WTC11 (cell line): ENCODE measurements around the gene PLA2G4E. TPM values are rescaled to one million over a fixed set of nuclear protein-coding genes. Genes with fewer than 3 reads are reported as not detected.

Experiments
- ATAC-seq: fragments of 200-7000 bp; cut with Tn5 transposase; 2 replicates; pipeline ENCODE4 v1.10.0; 2021; ENCODE audit warnings: mild to moderate bottlenecking, moderate library complexity
- CTCF ChIA-PET: fragments of 300-600 bp; sonication (Branson Sonifier 250); formaldehyde crosslinking; loops from one replicate; lab custom pipeline; 2021; ENCODE audit warnings: antibody characterized with exemption; lab: Charles Lee
- POLR2A ChIA-PET: fragments of 350-600 bp; sonication (Branson Sonifier 250); formaldehyde crosslinking; loops from one replicate; lab custom pipeline; 2021; ENCODE audit warnings: antibody characterized with exemption; lab: Charles Lee
- DNase-seq: peaks from one replicate; pipeline ENCODE4 v3.0.0; 2021; ENCODE audit warnings: low spot score
- H3K27ac Mint-ChIP-seq: 2 replicates; pipeline ENCODE4 v1.8.0; 2021; ENCODE audit warnings: mixed read lengths
- H3K27me3 Mint-ChIP-seq: 2 replicates; pipeline ENCODE4 v1.8.0; 2021; ENCODE audit warnings: low read depth, mild to moderate bottlenecking, moderate library complexity, mixed read lengths
- H3K36me3 Mint-ChIP-seq: 2 replicates; pipeline ENCODE4 v1.8.0; 2021; ENCODE audit warnings: mixed read lengths
- H3K4me1 Mint-ChIP-seq: 2 replicates; pipeline ENCODE4 v1.8.0; 2022; ENCODE audit warnings: mixed read lengths
- H3K4me3 Mint-ChIP-seq: 2 replicates; pipeline ENCODE4 v1.8.0; 2021; ENCODE audit warnings: mild to moderate bottlenecking, moderate library complexity, mixed read lengths
- H3K9me3 Mint-ChIP-seq: 2 replicates; pipeline ENCODE4 v1.8.0; 2021; ENCODE audit warnings: mixed read lengths
- ETV6 ChIP-seq: sonication (generic); formaldehyde crosslinking; IDR thresholded peaks from 2 replicates; pipeline ENCODE4 v1.8.1; 2022; ENCODE audit warnings: mild to moderate bottlenecking, missing genetic modification reagents
- JAZF1 ChIP-seq: fragments of 250-450 bp; sonication (Bioruptor Pico); IDR thresholded peaks from 2 replicates; pipeline ENCODE4 v1.9.0; 2021; ENCODE audit warnings: moderate library complexity, mild to moderate bottlenecking, inconsistent platforms
- MXD4 ChIP-seq: fragments of 250-450 bp; sonication (Bioruptor Pico); IDR thresholded peaks from 2 replicates; pipeline ENCODE4 v1.8.0; 2021; ENCODE audit warnings: mild to moderate bottlenecking, moderate library complexity, borderline replicate concordance
- NFATC4 ChIP-seq: fragments of 250-450 bp; sonication (Bioruptor Pico); IDR thresholded peaks from 2 replicates; pipeline ENCODE4 v1.9.0; 2021; ENCODE audit warnings: mild to moderate bottlenecking
- NR3C1 ChIP-seq: sonication (generic); formaldehyde crosslinking; conservative IDR thresholded peaks from 2 replicates; pipeline ENCODE4 v1.8.1; 2023; ENCODE audit warnings: low read depth, mild to moderate bottlenecking, missing genetic modification reagents
- PRRX2 ChIP-seq: fragments of 250-450 bp; sonication (Bioruptor Pico); IDR thresholded peaks from 2 replicates; pipeline ENCODE4 v1.8.0; 2021; ENCODE audit warnings: mild to moderate bottlenecking
- SMAD3 ChIP-seq: sonication (generic); formaldehyde crosslinking; IDR thresholded peaks from 2 replicates; pipeline ENCODE4 v1.8.0; 2022; ENCODE audit warnings: missing genetic modification reagents, mild to moderate bottlenecking, borderline replicate concordance
- TEAD1 ChIP-seq: sonication (generic); formaldehyde crosslinking; IDR thresholded peaks from 2 replicates; pipeline ENCODE4 v1.8.0; 2022; ENCODE audit warnings: mild to moderate bottlenecking, missing genetic modification reagents
- TEAD4 ChIP-seq: sonication (generic); formaldehyde crosslinking; IDR thresholded peaks from 2 replicates; pipeline ENCODE4 v1.8.0; 2022; ENCODE audit warnings: mild to moderate bottlenecking, missing genetic modification reagents
- ZNF219 ChIP-seq: sonication (generic); formaldehyde crosslinking; IDR thresholded peaks from 2 replicates; pipeline ENCODE4 v1.8.0; 2023; ENCODE audit warnings: missing genetic modification reagents, mild to moderate bottlenecking, borderline replicate concordance
- ZNF232 ChIP-seq: sonication (generic); formaldehyde crosslinking; IDR thresholded peaks from 2 replicates; pipeline ENCODE4 v1.8.0; 2022; ENCODE audit warnings: mild to moderate bottlenecking, missing genetic modification reagents
- ZNF416 ChIP-seq: fragments of 250-450 bp; sonication (Bioruptor Pico); IDR thresholded peaks from 2 replicates; pipeline ENCODE4 v1.9.0; 2021; ENCODE audit warnings: mild to moderate bottlenecking, inconsistent platforms
- total RNA-seq: library from RNA; stranded (reverse); gene quantifications from 3 replicates; pipeline ENCODE4 v1.2.3, GENCODE V29; 2021
- TF ChIP-seq, protein P1 (sequence below): sonication (generic); formaldehyde crosslinking; IDR thresholded peaks from 2 replicates; pipeline ENCODE4 v1.8.1; 2022; ENCODE audit warnings: low read depth, mild to moderate bottlenecking, moderate library complexity, missing genetic modification reagents, borderline replicate concordance
- TF ChIP-seq, protein P2 (sequence below): sonication (generic); formaldehyde crosslinking; IDR thresholded peaks from 2 replicates; pipeline ENCODE4 v1.8.1; 2023; ENCODE audit warnings: mild to moderate bottlenecking, missing genetic modification reagents, borderline replicate concordance
- TF ChIP-seq, protein P3 (sequence below): sonication (generic); formaldehyde crosslinking; conservative IDR thresholded peaks from 2 replicates; pipeline ENCODE4 v1.8.1; 2022; ENCODE audit warnings: mild to moderate bottlenecking, missing genetic modification reagents
- TF ChIP-seq, protein P4 (sequence below): sonication (generic); formaldehyde crosslinking; IDR thresholded peaks from 2 replicates; pipeline ENCODE4 v1.8.0; 2022; ENCODE audit warnings: mild to moderate bottlenecking, missing genetic modification reagents
- TF ChIP-seq, protein P5 (sequence below): sonication (generic); formaldehyde crosslinking; IDR thresholded peaks from 2 replicates; pipeline ENCODE4 v1.8.1; 2023; ENCODE audit warnings: mild to moderate bottlenecking, missing genetic modification reagents
- TF ChIP-seq, protein P6 (sequence below): sonication (generic); formaldehyde crosslinking; IDR thresholded peaks from 2 replicates; pipeline ENCODE4 v1.8.0; 2023; ENCODE audit warnings: missing genetic modification reagents
- TF ChIP-seq, protein P7 (sequence below): fragments of 250-450 bp; sonication (Bioruptor Pico); IDR thresholded peaks from 2 replicates; pipeline ENCODE4 v1.9.0; 2021; ENCODE audit warnings: mild to moderate bottlenecking
- TF ChIP-seq, protein P8 (sequence below): sonication (generic); formaldehyde crosslinking; IDR thresholded peaks from 2 replicates; pipeline ENCODE4 v1.8.1; 2022; ENCODE audit warnings: low read depth, missing genetic modification reagents, borderline replicate concordance

The PLA2G4E gene
- total RNA-seq, 1 experiment from 2014 or later: not detected

DNA sequence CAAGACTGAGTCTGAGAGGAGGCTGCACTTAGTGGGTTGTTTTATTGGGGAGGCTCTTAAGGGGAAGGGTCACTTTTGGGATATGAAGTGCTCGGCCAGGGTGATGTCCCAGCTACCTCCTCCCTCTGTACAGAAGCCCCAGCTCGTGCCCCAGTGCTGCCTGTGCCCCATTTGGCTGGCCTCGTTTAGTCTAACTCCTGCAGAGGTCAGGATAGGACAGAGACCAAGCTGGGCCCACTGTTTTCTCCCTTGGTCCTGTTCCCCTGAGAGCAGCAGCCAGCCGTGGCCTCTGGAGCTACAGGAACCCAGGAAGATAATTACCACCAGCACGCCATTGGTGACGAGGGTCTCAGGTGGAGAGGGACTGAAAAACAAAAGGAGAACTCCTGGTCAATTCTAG lies 18.5 kb downstream of the PLA2G4E start:
- ATAC-seq (no peak), DNase-seq (no peak)
- no peaks in the 10 kb centered on the region for H3K4me1 Mint-ChIP-seq
- no peak for TF ChIP-seq TEAD1 (CRISPR knock-in tag)
- no peaks in the 10 kb centered on the region for H3K27me3 Mint-ChIP-seq
- no peaks in the 10 kb centered on the region for H3K36me3 Mint-ChIP-seq
- no peak overlapping the region for H3K4me3 Mint-ChIP-seq
- CTCF ChIA-PET: interaction anchor here (0.6 to 1.9 kb wide), 6 partner anchors 12 to 376 kb away, joined by 3 to 7 read pairs (median 4); no protein-coding TSS in a partner anchor
- no peak overlapping the region for H3K27ac Mint-ChIP-seq
- POLR2A ChIA-PET: no interaction called here
- H3K9me3 Mint-ChIP-seq: no peaks in the 10 kb centered on the region

DNA sequence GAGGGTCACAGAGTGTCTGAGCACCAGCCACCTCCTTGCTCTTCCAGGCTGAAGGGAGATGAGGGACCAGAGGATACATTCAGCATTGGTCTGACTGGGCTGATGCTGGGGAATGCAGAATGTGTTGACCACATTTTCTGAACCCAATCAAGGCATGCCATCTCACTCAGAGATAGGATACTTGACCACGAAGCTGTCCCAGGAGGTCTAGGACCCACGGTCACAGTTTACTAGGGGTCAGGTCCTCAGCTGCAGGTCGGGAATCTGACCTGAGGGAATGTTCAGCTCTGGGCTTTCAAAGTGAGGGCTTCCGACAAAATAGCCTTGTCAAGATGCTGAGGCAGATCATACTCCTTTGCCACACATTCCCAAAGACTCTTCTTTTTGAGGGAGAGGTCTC lies 19.6 kb downstream of the PLA2G4E start:
- Mint-ChIP-seq H3K27me3 (no peaks in the 10 kb centered on the region; the same call in 1 of the 2 replicates), H3K9me3 (no peaks in the 10 kb centered on the region), H3K4me3 (no peak overlapping the region), H3K4me1 (no peaks in the 10 kb centered on the region), H3K27ac (no peak overlapping the region), H3K36me3 (no peaks in the 10 kb centered on the region)
- ATAC-seq: no peak
- no peak for DNase-seq
- ChIA-PET CTCF (interaction anchor here (1.1 to 1.4 kb wide), 2 partner anchors 11 to 54 kb away, joined by 4 to 7 read pairs; no protein-coding TSS in a partner anchor), POLR2A (no interaction called here)
- TF ChIP-seq TEAD4 (no peak), ZNF416 (CRISPR knock-in tag) (no peak), JAZF1 (CRISPR knock-in tag) (no peak), PRRX2 (CRISPR knock-in tag) (no peak), SMAD3 (CRISPR knock-in tag) (no peak), MXD4 (CRISPR knock-in tag) (no peak), ZNF232 (no peak), ETV6 (CRISPR knock-in tag) (no peak), ZNF219 (CRISPR knock-in tag) (no peak), NR3C1 (CRISPR knock-in tag) (no peak), NFATC4 (CRISPR knock-in tag) (no peak)
- TF ChIP-seq, protein P1, sequence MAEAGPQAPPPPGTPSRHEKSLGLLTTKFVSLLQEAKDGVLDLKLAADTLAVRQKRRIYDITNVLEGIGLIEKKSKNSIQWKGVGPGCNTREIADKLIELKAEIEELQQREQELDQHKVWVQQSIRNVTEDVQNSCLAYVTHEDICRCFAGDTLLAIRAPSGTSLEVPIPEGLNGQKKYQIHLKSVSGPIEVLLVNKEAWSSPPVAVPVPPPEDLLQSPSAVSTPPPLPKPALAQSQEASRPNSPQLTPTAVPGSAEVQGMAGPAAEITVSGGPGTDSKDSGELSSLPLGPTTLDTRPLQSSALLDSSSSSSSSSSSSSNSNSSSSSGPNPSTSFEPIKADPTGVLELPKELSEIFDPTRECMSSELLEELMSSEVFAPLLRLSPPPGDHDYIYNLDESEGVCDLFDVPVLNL (CRISPR knock-in tag): no peak
- TF ChIP-seq, protein P2, sequence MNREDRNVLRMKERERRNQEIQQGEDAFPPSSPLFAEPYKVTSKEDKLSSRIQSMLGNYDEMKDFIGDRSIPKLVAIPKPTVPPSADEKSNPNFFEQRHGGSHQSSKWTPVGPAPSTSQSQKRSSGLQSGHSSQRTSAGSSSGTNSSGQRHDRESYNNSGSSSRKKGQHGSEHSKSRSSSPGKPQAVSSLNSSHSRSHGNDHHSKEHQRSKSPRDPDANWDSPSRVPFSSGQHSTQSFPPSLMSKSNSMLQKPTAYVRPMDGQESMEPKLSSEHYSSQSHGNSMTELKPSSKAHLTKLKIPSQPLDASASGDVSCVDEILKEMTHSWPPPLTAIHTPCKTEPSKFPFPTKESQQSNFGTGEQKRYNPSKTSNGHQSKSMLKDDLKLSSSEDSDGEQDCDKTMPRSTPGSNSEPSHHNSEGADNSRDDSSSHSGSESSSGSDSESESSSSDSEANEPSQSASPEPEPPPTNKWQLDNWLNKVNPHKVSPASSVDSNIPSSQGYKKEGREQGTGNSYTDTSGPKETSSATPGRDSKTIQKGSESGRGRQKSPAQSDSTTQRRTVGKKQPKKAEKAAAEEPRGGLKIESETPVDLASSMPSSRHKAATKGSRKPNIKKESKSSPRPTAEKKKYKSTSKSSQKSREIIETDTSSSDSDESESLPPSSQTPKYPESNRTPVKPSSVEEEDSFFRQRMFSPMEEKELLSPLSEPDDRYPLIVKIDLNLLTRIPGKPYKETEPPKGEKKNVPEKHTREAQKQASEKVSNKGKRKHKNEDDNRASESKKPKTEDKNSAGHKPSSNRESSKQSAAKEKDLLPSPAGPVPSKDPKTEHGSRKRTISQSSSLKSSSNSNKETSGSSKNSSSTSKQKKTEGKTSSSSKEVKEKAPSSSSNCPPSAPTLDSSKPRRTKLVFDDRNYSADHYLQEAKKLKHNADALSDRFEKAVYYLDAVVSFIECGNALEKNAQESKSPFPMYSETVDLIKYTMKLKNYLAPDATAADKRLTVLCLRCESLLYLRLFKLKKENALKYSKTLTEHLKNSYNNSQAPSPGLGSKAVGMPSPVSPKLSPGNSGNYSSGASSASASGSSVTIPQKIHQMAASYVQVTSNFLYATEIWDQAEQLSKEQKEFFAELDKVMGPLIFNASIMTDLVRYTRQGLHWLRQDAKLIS: no peak
- TF ChIP-seq, protein P3, sequence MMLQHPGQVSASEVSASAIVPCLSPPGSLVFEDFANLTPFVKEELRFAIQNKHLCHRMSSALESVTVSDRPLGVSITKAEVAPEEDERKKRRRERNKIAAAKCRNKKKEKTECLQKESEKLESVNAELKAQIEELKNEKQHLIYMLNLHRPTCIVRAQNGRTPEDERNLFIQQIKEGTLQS (CRISPR knock-in tag): no peak
- TF ChIP-seq, protein P4, sequence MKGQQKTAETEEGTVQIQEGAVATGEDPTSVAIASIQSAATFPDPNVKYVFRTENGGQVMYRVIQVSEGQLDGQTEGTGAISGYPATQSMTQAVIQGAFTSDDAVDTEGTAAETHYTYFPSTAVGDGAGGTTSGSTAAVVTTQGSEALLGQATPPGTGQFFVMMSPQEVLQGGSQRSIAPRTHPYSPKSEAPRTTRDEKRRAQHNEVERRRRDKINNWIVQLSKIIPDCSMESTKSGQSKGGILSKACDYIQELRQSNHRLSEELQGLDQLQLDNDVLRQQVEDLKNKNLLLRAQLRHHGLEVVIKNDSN (CRISPR knock-in tag): no peak
- TF ChIP-seq, protein P5, sequence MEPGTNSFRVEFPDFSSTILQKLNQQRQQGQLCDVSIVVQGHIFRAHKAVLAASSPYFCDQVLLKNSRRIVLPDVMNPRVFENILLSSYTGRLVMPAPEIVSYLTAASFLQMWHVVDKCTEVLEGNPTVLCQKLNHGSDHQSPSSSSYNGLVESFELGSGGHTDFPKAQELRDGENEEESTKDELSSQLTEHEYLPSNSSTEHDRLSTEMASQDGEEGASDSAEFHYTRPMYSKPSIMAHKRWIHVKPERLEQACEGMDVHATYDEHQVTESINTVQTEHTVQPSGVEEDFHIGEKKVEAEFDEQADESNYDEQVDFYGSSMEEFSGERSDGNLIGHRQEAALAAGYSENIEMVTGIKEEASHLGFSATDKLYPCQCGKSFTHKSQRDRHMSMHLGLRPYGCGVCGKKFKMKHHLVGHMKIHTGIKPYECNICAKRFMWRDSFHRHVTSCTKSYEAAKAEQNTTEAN (CRISPR knock-in tag): no peak
- TF ChIP-seq, protein P6, sequence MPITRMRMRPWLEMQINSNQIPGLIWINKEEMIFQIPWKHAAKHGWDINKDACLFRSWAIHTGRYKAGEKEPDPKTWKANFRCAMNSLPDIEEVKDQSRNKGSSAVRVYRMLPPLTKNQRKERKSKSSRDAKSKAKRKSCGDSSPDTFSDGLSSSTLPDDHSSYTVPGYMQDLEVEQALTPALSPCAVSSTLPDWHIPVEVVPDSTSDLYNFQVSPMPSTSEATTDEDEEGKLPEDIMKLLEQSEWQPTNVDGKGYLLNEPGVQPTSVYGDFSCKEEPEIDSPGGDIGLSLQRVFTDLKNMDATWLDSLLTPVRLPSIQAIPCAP (CRISPR knock-in tag): no peak
- TF ChIP-seq, protein P7, sequence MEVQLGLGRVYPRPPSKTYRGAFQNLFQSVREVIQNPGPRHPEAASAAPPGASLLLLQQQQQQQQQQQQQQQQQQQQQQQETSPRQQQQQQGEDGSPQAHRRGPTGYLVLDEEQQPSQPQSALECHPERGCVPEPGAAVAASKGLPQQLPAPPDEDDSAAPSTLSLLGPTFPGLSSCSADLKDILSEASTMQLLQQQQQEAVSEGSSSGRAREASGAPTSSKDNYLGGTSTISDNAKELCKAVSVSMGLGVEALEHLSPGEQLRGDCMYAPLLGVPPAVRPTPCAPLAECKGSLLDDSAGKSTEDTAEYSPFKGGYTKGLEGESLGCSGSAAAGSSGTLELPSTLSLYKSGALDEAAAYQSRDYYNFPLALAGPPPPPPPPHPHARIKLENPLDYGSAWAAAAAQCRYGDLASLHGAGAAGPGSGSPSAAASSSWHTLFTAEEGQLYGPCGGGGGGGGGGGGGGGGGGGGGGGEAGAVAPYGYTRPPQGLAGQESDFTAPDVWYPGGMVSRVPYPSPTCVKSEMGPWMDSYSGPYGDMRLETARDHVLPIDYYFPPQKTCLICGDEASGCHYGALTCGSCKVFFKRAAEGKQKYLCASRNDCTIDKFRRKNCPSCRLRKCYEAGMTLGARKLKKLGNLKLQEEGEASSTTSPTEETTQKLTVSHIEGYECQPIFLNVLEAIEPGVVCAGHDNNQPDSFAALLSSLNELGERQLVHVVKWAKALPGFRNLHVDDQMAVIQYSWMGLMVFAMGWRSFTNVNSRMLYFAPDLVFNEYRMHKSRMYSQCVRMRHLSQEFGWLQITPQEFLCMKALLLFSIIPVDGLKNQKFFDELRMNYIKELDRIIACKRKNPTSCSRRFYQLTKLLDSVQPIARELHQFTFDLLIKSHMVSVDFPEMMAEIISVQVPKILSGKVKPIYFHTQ: no peak
- TF ChIP-seq, protein P8, sequence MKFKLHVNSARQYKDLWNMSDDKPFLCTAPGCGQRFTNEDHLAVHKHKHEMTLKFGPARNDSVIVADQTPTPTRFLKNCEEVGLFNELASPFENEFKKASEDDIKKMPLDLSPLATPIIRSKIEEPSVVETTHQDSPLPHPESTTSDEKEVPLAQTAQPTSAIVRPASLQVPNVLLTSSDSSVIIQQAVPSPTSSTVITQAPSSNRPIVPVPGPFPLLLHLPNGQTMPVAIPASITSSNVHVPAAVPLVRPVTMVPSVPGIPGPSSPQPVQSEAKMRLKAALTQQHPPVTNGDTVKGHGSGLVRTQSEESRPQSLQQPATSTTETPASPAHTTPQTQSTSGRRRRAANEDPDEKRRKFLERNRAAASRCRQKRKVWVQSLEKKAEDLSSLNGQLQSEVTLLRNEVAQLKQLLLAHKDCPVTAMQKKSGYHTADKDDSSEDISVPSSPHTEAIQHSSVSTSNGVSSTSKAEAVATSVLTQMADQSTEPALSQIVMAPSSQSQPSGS (CRISPR knock-in tag): no peak
